Glomerular endothelial cell (primary cell): ENCODE results near the gene APRT. TPM values are rescaled to one million over a fixed set of nuclear protein-coding genes. Genes with fewer than 3 reads are reported as not detected.
"Not testable (repeated sequence)": the region's sequence is repeated elsewhere in the genome, so short reads cannot be mapped to it uniquely, and the experiment has no call there.

Source experiments
- DNase-seq: peaks from one replicate; pipeline ENCODE4 v3.0.0-alpha.2; 2011; ENCODE audit warnings: low read depth, low spot score; ENCODE audit errors: extremely low read depth
- total RNA-seq: library from RNA; depleted of rRNA; stranded (reverse); fragments of >200 nt; gene quantifications from 2 replicates; pipeline ENCODE4 v1.2.3, GENCODE V29; 2015

APRT gene
- total RNA-seq, 1 donor from 2014 or later, result 189 TPM

DNA sequence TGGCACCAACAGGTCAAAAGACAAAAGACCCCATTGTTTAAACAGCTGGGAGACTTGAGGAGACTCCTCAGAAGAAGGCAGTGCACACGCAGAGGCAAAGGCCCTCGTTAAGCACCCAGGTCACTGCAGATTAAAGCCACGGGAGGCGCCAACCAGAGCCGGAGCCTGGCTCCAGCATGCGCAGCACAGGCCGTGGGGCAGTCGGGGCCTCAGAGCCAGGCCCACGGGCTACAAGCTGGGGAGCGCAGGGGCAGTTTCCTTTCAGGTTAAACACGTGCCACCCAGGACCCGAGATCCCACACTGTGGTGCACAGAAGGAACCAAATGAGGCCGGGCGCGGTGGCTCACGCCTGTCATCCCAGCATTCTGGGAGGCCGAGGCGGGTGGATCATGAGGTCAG lies 35.9 kb downstream of the APRT start:
- DNase-seq, result no peak

DNA sequence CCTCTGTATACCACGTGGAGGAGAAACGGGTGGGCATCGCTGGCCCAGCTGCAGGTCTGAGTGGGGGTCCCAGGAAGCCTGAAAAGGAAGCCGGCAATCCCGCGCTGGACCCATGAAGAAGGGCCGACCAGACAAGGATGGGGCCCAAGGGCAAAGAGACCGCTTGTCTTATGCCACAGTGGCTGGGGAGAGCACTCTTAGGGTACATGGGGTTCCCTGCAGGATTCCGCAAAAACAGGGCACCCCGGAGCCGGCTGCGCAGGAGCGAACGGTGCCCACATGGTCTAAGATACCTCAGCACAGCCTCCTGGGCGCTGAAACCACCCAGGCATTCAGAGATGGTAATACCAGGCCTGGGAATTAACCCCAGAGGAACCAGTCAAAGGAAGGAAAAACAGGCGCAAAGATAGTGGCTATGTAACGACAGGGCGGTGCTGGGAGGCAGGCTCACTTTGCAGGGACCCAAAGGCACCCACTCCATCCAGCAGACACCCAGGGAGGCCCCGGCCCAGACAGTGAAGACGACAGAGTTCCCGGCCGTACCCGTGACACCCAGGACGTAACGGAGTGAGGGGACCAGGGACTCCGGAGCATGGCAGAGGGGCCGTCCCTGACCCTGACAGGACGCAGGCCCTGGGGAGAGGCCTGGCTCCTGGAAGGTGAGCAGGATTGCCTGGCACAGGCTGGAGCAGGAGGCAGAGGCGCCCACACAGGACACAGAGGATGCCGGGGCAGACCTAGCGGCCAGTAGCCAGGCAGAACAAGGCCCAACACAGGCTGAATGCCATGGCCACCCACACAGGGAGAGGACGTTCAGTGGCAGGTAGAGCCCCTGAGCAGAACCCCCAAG lies 37.0 kb downstream of the APRT start:
- DNase-seq, result no peak

DNA sequence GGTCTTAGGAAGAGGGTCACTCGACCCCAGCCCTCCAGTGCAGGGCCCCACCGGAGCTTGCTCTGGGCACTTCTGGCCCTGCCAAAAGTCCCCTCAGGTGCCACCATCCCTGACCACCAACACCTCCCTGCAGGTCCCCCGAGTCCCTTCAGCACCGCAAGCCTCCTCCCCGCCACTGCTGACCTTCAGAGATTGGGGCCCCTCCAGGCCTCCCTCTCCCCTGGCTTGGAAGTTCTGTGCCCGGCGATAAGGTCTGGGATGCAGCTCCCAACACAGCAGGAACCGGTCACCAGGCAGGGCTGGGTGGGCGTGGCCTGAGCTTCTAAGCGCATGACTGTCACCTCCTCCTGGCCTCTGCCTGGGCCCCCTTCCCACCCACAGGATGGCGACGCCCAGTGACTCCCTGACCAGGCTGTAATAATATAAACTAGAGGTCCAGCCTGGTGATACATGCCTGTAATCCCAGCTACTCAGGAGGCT lies 37.9 kb downstream of the APRT start:
- DNase-seq, result no peak

- no peak for DNase-seq
Observed at GRCh38 chr16:88772871-88773811, 38.6 kb downstream of the APRT start.

DNA sequence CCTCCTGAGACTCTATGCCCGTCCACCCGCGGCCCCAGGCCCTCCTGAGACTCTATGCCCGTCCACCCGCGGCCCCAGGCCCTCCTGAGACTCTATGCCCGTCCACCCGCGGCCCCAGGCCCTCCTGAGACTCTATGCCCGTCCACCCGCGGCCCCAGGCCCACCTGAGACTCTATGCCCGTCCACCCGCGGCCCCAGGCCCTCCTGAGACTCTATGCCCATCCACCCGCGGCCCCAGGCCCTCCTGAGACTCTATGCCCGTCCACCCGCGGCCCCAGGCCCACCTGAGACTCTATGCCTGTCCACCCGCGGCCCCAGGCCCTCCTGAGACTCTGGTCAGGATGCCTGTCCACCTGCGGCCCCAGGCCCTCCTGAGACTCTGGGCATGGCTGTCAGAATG lies 39.9 kb downstream of the APRT start:
- not testable (repeated sequence) for DNase-seq

DNA sequence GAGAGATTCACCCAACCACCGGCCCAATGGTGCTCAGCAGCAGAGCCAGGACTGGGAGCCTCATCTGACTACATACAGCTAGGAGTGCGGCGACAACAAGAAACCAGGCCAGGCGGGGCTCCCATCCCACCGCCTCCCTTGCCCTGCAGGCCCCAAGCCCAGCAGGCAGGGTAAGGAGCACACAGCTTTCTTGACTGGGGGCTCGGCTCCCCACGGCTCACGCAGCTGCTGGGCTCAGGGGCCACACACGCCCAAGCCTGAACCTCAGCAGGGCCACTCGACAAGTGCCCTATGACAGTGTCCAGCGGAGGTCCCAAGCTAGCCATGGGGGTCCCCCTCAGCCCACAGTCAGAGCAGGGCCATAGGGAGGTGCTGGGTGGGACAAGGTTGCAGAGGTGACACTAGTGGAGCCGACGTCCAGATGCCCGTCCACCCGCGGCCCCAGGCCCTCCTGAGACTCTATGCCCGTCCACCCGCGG lies 40.4 kb downstream of the APRT start:
- no peak for DNase-seq

GRCh38 chr16:88770461-88771293 lies 41.1 kb downstream of the APRT start:
- DNase-seq, result no peak

- DNase-seq, result no peak
Observed at GRCh38 chr16:88769617-88770460, 41.9 kb downstream of the APRT start.

DNA sequence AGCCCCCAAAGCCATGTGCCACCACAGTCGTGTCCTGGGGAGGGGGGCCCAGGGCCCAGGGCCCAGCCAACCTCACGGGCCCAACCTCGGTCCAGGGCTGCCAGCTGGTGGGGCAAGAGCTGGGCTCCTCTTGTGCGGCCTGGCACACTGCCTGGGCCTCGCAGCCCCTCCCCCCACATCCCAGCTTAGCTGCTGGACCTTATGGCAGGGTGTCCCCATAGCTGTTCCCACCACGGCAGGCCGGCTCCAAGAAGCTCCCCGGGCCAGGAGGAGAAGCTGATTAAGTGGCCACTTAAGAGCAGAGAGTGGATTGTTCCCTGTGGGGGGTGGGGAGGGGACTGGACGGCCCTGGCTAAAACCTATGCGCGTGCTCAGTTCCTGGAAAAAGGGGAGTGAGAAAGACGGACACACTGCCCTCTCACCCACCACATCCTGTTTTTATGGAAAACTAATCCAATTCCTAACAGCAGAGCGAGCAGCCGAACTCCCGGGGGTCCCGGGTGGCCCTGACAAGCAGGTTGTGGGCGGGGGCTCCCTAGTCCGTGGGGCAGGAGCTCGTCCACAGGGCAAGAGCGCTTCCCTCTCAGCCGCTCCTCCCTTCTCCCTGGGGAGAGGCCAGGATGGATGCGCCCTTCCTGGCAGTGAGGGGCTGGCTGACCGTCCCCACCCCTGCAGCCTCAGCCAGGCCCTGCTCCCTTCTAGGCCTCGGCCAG lies 43.5 kb downstream of the APRT start:
- DNase-seq, result no peak

DNA sequence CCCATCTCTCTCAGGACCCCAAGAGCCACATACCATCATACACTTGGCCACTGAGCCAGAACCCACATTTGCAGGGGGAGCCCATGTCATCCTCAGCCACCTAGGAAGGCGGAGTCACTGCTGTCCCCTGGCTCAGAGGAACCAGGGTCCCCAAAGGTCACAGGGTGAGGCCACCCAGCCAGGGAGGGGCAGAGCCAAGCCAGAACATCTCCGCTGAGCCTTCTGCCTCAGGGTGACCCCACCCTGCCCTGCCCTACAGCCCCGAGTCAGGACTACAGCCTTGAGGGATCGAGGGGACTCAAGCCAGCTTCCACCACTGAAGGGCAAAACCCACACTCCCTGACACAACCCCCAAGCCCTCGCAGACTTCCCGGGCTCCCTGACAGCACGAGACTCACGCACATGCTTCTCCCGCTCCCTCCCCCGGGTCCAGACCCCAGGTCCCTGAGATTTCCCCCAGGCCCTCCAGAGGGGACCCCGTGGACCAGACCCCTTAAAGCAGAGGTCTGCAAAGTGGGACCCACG lies 44.1 kb downstream of the APRT start:
- no peak for DNase-seq

- DNase-seq, result no peak
Observed at GRCh38 chr16:88766975-88767374, 44.8 kb downstream of the APRT start.

GRCh38 chr16:88764913-88765349 lies 46.8 kb downstream of the APRT start:
- DNase-seq, result no peak

GRCh38 chr16:88764080-88764479 lies 47.6 kb downstream of the APRT start:
- DNase-seq, result no peak

DNA sequence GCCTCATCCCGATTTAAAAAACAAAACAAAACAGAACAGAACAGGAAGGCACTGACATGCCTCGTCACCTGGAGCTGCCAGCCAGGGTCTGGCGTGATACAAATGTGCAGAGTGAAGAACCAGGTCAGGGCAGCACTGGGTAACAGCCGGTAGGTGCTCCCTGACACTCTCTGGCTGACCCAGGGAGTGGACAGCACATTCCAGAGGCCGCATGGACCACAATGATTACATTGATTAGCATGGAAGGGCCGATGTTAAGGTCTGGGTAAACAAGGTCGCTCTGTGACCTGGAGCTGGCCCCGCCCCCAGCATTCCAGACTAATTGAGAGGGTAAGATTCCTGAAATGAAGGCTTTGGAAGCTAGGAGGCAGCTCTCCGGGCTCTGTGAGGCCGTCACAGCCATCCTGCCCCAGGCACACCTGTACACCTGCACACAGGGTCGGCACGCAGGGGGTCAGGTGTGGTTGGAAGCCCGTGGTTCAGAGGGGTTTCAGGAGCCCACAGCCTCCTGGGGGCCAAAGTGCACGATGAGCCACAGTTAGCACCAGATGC lies 48.1 kb downstream of the APRT start:
- no peak for DNase-seq

- DNase-seq, result no peak
Observed at GRCh38 chr16:88762941-88763340, 48.8 kb downstream of the APRT start.

DNA sequence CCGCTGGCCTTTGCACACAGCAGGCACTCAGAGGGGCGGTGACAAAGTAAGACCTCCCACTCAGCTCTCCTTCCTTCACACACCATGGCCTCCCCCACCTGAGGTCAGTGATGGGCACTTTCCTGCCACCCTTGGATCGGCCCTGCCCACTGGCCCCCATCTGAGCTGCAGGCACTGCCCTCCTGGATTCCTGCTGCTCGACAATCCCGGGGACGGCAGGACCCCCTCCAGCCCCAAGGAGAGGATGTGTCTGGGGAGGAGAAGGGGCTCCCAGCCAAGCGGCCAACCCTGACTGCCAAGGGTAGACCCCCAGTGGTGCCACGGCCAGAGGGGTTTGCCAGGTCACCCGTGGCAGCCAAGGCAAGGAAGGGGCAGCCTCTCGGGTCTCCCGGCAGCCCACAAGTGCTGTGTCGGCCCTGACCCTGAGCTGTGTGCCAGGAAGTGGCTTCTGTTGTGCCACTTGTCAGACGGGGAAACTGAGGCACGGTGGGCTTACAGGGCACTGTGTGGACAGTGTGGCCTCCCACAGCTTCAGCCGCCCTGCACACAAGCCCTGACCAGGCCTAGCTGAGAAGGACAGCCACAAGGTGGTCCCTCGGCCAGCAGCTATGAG lies 49.4 kb downstream of the APRT start:
- DNase-seq, result no peak

- DNase-seq, result no peak
Observed at GRCh38 chr16:88761830-88762229, 49.9 kb downstream of the APRT start.

DNA sequence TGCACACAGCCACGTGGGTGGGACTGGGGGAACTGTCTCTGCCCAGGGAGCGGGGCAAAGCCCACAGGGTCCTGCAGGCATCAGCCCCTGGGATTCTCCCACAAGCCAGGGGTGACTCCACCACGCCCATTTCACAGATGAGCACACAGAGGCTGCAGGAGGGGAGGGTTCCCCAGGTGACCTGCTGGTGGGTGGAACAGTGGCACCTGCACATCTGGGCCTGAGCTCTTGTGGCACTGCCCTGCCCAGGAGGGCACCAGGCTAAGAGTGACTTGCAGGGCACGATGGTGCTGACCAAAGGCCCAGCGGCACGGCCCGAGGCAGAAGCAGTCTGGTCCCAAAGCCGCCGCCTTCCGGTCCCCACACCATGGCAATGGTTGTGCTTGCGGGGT lies 50.6 kb downstream of the APRT start:
- no peak for DNase-seq
